ENCODE measurements around the gene LYPD3.
A peak's percentile ranks its signal among the peaks of the same experiment; 100 is the strongest.

Gene LYPD3

DNA sequence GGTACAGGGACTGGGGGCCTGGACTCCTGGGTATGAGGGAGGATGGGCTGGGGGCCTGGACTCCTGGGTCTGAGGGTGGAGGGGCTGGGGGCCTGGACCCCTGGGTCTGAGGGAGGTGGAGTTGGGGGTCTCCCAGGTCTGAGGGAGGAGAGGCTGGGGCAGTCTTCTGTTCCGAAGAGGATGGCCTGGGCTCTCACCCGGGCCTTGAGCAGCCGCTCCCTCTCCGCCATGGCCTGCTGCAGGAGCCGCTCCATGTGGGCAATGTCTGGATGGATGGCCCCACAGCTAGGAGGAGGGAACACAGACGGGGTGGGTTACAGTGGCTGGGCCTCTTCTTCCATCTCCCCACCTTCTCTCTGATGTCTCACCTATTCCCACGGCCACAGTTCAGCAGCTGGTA is 21.0 kb upstream of the LYPD3 start:
- DNase-seq (ENCODE audit: low read depth in 2 of 2) = no peak

DNA sequence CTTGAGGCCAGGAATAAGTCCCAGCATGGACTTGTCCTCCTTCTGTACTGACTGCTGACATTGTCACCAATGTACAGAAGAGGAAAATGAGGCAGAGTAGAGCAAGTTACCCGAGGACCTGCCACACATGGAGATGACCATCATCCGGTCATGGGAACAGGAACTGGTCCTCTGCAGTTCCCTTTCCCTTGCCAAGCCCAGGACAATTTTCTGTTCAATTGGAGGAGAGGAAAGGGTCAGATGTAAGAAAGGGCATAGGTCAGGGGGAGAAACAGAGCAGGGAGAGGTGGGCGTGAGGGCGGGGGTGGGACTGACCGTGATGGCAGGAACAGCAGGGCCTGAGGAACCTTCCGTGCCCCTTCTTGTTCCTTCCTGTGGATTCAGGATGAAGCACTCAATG is 20.5 kb upstream of the LYPD3 start:
- no peak for DNase-seq (ENCODE audit: low read depth in 2 of 2)

DNA sequence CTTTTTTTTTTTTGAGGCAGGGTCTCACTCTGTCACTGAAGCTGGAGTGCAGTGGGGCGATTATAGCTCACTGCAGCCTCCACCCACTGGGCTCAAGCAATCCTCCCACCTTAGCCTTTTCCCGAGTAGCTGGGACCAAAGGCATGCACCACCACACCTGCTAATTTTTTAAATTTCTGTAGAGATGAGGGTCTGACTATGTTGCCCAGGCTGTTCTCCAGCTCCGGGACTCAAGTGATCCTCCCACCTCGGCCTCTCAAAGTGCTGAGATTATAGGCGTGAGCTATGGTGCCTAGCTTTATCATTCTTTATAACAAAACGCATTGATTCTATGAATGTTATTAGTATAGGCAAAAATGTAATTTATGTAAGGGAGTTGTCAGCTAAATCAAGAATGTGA is 17.9 kb upstream of the LYPD3 start:
- no peak for DNase-seq (ENCODE audit: low read depth in 2 of 2)

DNA sequence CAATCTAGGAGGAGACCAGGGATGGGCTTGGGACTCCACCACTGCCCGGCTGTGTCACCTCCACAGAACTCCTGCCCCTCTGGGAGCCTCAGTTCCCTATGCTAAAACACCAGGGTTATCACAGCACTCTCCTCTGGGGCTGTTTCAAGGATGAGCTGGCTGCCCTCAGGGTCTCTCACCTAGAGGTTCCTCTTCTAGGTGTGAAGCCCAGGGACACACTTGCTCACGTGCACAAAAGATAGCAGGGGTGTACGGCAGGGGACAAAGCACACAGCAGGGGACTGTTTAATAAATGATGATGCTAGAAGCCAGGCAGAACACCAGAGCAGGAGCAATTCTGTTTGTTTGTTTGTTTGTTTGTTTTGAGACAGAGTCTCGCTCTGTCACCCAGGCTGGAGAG is 16.8 kb upstream of the LYPD3 start:
- DNase-seq (ENCODE audit: low read depth in 2 of 2) = no peak

DNA sequence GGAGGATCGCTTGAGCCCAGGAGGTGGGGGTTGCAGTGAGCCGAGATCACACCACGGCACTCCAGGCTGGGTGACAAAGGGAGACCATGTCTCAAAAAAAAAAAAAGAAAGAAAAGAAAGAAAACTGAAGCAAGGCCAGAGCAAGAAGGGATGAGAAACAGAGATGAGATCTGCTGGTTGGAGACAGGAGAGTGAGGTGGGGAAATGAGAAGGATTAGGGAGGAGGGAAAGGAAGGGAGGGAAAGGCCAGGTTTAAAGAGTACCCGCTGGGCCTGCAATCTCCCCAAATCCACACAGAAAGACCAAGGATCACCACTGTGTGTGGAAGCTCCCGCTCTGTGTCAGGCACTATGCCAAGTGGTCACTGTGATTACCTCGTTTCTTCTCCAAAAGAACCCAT is 16.3 kb upstream of the LYPD3 start:
- no peak for DNase-seq (ENCODE audit: low read depth in 2 of 2)

DNA sequence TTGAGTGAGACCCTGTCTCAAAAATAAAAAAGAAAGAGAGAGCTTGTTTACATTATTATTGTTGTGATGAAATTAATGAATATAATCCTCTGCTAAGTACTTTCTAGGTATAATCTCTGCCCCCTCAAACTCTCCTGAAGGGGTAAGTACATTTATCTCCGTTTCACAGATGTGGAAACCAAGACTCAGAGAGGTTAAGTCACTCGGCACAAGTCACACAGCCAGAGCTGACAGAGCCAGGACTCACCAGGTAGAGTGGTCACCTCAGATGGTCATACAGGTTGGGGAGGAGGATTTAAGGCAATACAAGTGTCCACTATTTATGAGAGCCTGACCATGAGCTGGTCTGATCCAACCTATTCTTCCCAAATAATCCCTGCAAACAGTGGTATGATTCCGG is 15.2 kb upstream of the LYPD3 start:
- DNase-seq (ENCODE audit: low read depth in 2 of 2) = no peak

DNA sequence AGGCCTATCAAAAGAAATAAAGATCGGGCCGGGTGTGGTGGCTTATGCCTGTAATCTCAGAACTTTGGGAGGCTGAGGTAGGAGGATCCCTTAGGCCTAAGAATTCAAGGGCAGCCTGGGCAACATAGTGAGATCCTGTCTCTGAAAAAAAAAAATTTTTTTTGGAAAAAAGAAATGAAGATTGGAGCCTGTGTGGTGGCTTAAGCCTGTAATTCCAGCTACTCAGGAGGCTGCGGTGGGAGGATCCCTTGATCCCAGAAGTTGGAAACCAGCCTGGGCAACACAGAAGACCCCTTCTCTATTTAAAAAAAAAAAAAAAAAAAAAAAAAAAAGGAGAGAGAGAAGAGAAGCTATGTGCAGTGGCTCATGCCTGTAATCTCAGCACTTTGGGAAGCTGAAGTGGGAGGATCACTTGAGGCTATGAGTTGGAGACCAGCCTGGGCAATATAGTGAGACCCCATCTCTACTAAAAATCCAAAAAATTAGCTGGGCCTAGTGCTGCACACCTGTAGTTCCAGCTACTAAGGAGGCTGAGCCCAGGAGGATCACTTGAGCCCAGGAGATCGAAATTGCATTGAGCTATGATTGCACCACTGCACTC is 14.7 kb upstream of the LYPD3 start:
- no peak for DNase-seq (ENCODE audit: low read depth in 2 of 2)

DNA sequence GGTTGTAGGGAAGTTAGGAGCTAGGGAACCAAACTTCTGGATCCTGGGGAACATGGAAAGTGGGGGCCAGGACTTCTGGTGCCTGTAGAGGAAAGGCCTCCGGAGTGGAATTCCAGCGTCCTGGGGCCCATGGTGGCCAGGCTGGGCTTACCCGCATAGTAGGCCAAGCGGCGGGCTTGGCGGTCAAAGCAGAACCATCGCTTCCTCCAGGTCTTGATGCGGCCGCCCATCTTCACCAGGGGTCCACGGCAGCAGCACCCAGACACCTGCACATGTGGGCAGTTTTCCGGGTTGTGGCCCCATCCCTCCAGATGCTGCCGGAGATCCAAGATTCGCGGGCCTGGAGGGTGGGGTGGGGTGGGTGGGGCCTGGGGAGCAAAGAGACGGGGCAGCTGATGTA is 13.8 kb upstream of the LYPD3 start:
- no peak for DNase-seq (ENCODE audit: low read depth in 2 of 2)

DNA sequence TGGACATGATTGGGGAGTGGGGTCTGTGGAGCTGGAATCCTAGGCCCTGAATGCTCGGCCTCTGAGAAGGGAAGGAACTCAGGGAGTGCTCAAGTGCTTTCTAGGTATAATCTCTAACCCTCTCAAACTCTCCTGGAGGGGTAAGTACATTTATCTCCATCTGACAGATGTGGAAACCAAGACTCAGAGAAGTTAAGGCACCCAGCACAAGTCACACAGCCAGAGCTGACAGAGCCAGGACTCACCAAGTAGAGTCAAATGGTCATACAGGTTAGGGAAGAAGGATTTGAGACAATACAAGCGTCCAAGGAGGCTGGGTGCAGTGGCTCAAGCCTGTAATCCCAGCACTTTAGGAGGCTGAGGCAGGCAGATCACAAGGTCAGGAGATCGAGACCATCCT is 12.9 kb upstream of the LYPD3 start:
- no peak for DNase-seq (ENCODE audit: low read depth in 2 of 2)

DNA sequence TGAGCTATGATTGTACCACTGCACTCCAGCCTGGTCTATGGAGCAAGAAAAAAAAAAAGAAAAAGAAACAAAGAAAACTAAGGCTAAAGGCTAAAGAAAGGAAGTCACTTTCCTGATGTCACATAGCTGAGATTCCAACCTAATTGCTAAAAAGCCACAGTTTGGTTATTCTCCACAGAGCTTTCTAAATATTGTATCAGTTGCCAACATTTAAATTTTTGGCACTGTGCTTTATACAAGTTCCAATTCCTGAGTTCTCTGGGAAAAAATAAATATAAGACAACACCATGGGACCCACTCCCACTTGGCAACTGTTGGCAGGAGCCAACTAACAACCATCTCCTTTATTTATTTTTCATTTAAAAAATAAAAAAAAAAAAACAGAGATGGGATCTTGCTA is 11.2 kb upstream of the LYPD3 start:
- DNase-seq (ENCODE audit: low read depth in 2 of 2) = no peak

DNA sequence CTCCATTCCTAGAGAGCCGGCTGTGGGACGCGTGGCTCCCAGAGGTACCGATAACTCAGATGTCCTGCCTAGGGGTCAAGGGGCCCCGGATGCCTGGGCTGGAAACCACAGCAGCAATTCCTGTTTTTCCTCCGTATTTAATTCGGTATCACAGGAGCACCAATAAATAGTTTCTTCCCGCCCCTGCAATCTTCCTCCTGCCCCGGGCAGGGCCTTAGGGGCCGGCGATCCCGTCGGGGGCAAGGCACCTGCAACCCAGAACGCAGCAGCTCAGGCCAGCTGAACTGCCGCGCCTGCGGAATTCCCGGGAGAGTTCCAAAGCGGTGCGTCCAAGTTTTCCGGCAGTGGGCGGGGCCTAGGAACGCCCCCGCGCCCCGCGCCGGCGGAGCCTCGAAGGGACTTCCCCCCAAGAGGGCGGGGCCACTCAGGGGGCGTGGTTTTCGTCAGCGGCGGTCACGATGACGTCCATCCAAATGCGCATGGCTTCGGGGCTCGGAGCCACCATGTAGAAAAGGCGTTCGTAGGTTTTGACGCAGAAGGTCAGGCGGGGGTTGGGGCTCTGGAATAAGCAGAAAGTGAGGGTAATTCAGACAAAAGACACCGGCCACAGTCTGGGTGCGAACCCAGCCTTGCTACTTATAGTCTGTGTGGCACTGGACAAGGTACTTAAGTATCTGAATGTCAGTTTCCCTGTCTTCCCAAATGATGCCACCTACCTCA is 9.7 kb upstream of the LYPD3 start:
- peak; percentile 86 to 95 for DNase-seq (ENCODE audit: low read depth in 2 of 2)

DNA sequence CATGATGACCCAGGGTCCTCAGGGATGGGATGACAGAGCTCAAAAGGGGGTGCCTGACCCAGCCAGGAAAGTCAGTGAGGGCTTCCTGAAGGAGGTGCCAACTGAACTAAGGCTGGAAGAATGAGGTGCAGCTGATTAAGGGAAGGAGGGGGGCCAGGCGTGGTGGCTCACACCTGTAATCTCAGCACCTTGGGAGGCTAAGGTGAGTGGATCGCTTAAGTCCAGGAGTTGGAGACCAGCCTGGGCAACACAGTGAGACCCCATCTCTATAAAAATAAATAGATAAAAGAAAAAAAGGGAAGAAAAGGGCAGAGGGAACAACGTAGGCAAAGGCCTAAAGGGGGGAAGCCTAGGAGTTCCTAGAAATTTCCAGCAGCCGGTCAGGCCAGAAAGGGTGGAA is 9.1 kb upstream of the LYPD3 start:
- DNase-seq (ENCODE audit: low read depth in 2 of 2) = no peak

DNA sequence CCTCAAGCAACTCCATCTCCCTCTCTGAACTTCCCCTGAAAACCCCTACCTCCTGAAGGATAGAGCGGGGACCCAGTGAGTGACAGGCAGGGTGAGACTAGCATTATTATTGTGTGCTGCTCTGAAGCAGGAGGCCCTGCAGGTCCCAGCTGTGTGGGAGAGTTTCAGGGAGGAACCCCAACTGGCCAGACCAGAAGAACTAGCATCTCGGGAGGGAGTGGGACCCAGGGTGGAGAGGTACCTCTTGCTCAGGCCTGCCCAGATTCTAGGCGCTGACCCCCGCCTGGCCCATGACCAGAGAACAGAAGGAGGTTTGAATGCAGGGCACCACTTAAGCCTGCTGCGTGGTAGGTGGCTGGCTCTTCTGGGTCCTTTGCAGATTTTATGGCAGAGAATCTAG is 5.7 kb upstream of the LYPD3 start:
- DNase-seq (ENCODE audit: low read depth in 2 of 2) = no peak

DNA sequence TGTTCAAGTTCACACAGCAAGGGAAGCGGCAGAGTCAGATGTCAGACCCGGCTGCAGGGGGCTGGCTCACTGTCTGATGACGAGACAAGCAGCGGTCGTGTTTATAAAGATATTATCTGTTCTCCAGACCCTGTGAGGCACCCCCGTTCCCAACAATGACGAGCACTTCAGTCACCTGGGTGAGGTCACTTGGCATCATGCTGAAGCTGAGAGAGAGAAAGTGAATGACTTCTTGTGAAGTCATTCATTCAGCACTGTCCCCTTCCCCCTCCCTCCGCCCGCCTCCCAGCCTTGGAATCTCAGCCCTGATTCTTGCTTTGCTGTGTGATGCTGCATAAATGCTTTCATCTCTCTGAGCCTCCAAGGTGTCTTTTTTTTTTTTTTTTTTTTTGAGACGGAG is 4.9 kb upstream of the LYPD3 start:
- peak; percentile 55 to 60 for DNase-seq (ENCODE audit: low read depth in 2 of 2)

DNA sequence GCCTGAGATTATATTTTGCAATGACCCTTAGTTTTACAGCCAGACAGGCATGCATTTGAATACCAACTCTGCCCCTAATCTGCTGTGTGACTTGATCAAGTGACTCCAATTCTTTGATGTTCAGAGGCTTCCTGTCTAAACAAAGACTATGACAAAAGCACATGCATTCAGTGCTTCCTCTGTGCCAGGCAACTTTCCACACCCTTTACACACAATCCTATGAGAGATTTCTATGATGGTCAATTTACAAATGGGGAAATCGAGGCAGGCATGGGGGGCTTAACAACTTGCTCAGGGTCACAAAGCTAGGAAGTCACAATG is 3.7 kb upstream of the LYPD3 start:
- no peak for DNase-seq (ENCODE audit: low read depth in 2 of 2)

DNA sequence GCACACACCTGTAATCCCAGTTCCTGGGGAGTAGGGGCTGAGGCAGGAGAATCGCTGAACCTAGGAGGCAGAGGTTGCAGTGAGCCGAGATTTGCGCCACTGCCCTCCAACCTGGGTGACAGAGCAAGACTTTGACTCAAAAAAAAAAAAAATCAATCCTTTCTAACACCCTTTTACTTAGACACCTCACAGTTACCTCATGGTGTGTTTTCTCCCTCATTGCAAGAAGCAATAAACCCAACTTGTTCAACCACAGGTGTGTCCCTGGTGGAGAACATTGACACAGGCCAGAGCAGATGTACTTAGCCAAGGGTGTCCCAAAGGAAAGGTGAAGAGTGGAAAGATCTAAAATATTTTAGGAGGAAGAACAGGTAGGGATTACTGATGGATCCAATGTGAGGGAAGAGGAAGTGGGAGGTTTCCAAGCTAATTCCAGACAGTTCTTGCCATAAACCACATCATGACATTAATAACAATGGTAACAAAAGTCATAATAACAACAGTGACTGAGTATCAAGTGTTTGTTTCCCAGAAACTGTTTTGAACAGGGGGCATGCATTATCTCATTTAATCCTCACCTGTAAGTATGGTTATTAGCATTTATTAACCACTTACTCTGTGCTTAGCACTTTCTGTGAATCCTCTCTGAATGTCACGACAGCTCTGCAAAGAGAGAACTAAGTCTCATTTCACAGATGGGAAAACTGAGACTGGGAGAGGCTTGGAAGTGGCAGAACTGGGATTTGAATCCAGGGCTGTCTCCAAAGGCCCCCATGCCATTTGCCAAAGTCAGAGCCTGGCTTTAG is 3.1 kb upstream of the LYPD3 start:
- DNase-seq (ENCODE audit: low read depth in 2 of 2) = no peak

DNA sequence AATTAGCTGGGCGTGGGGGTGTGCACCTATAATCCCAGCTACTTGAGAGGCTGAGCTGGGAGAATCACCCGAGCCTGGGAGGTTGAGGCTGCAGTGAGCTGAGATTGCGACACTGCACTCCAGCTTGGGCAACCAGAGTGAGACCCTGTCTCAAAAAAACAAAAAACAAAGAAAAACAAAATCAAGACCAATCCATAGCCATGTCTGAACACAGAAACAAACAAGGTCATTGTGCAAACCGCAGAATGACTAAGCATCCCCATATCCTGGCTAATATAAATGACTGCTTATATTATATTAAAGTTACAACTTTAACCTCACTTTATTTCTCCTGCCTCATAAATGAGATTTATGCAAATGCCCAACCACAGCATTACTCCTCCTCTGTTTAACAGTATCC is 2.3 kb upstream of the LYPD3 start:
- DNase-seq (ENCODE audit: low read depth in 2 of 2) = no peak

DNA sequence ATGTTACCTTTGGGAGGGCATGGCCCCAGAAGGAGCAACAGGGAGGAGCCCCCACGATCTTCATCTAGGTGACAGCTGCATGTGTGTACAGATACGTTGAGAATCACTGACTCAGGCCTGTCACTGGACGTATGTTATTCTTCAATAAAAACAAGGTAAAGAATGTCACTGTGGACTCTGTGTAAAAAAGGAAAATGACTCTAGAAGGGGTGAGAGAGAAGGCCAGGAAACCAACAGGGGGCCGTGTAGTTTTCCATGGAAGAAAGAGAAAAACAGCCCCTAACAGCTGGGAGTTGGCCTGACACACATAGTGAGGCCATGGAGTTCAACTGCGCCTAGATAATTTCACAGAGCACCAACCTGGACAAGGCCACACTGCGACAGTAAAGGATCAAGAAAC is 1.9 kb upstream of the LYPD3 start:
- DNase-seq (ENCODE audit: low read depth in 2 of 2) = no peak

DNA sequence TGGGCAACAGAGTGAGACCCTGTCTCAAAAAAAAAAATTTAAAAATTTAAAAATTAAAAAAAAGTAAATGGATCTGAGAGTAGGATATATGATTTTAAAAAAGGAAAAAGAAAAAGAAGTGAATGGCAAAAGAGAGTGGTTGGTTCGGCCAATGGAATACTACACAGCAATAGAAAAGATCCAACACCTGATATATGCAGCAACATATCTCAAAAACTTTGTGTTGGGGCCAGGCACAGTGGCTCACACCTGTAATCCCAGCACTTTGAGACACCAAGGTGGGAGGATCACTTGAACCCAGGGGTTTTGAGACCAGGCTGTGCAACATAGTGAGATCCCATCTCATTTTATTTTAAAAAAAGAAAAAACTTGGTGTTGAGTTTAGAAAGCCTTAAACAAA is 1.4 kb upstream of the LYPD3 start:
- DNase-seq (ENCODE audit: low read depth in 2 of 2) = no peak

DNA sequence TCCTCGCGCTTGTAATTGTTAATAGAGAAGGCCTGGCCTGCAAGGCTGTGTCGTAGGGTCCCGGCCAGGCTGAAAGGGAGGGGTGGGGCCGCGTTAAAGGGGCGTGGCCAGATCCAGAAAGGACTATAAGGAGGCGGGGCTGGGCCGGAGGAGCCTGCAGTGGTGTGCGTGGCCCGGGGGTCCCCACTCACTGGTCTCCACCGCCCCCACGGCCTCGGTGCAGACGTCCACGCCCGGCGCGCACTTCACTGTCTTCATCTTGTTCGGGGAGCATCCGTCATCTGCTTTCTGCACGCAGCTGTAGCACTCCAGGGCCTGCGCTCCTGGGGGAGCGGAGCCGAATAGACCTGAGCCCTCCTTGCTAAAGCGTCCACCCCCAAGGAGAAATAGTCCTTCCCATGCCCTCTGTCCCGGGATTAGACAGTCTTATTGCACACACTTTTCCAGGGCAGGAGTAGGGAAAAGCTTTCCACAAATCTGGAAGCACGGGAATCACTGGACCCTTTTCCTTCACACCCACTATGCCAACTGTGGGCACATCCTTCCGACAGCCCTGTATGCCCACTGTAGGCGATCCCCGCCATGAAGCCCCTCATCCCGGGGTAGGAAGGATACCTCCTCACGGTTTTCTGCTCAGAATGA is 1.2 kb downstream of the LYPD3 start:
- no peak for DNase-seq (ENCODE audit: low read depth in 2 of 2)

DNA sequence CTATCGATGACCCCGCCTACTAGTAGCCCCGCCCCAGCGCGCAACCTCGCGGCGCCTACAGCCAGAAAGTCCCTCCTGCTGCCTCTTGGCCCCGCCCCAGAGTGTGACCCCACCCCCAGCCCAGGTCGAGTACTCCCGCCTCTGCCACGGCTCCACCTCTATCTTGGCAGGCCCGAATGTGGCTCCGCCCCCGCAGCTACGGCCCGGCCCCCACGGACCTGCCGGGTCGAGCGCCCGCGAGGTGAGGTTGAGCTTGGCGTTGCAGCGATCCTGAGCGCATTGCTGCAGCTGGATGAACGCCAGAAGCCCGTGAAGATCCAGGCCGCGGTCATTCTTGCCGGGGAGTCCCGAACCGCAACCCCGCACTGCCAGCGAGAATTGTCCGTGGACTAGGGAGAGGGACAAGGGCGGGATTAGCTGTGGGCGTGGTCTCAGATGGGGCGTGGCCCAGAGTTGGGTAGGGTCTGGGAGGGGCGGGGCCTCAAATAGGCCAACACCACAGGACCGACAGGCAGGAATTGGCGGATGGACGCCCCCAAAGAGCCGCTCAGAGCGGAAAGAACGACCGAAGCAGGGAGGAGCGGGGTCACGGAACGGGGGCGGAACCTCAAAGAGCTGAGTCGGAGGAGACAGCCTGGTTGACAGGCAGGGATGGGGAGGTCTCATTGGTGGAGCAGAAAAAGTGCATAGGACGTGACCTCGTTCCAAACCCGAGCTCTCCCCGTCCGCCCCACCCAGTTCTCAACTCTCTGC is 1.9 kb downstream of the LYPD3 start:
- peak; percentile 100 for DNase-seq (ENCODE audit: low read depth in 2 of 2)

DNA sequence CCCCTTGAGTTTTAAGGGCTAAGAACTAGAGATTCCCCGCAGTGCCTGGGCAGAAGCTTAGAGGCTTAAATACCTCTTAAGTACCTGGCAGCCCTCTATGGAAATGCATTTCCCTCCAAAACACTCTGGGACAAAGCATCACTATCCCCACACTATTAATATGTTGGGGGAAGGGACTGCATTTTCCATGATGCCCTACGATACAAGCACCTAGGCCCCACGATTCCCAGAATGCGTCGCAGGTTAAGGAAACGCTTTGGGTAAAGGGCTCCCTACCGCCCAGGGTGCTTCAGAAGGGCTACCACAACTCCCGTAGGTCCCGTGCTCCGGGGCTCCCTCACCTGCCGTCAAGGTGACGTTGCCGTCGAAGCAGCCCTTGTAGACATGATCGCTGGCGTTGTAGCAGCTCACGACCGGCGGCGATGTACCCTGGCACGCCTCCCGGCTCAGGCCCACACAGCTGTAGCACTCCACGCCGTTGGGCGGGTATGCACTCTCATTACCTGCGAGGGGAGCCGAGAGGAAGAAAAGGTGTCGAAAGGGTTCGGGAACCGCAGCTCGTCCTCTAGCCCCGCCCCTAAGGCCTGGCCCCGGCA is 2.5 kb downstream of the LYPD3 start:
- DNase-seq (ENCODE audit: low read depth in 2 of 2) = no peak
